ENCODE measurements around the gene PPP2R1A. TPM values are rescaled to one million over a fixed set of nuclear protein-coding genes. Genes with fewer than 3 reads are reported as not detected.

PPP2R1A gene
- total and polyA plus RNA-seq, 4 donors = 217 to 752 (median 479) TPM

- Histone ChIP-seq H3K9me3 (ENCODE audit: control insufficient read depth, insufficient read depth, low read length) (no peaks in the 10 kb centered on the region), H3K4me3 (ENCODE audit: low read depth, low read length) (no peak overlapping the region), H3K36me3 (ENCODE audit: control insufficient read depth, insufficient read depth, low read length) (peaks cover 83% of the 10 kb centered on the region), H3K27ac (ENCODE audit: low read depth, low read length) (no peak overlapping the region), H3K27me3 (ENCODE audit: control insufficient read depth, insufficient read depth, low read length) (no peaks in the 10 kb centered on the region), H3K4me1 (ENCODE audit: control insufficient read depth, insufficient read depth, low read length) (no peaks in the 10 kb centered on the region)
- 82% methylated on average over 8 of the region's 8 CpGs for WGBS (ENCODE audit: insufficient coverage)
- DNase-seq (ENCODE audit: low read depth in 4 of 6, low spot score in 6 of 6) = no peak
Measured at GRCh38 chr19:52219611-52220010, 29.8 kb downstream of the PPP2R1A start.

GRCh38 chr19:52221031-52221430 is 31.2 kb downstream of the PPP2R1A start:
- Histone ChIP-seq H3K27me3 (ENCODE audit: control insufficient read depth, insufficient read depth, low read length) (no peaks in the 10 kb centered on the region), H3K4me1 (ENCODE audit: control insufficient read depth, insufficient read depth, low read length) (no peaks in the 10 kb centered on the region), H3K9me3 (ENCODE audit: control insufficient read depth, insufficient read depth, low read length) (no peaks in the 10 kb centered on the region), H3K4me3 (ENCODE audit: low read depth, low read length) (no peak overlapping the region), H3K36me3 (ENCODE audit: control insufficient read depth, insufficient read depth, low read length) (peaks cover 78% of the 10 kb centered on the region), H3K27ac (ENCODE audit: low read depth, low read length) (no peak overlapping the region)
- DNase-seq (ENCODE audit: low read depth in 4 of 6, low spot score in 6 of 6) = no peak
- WGBS (ENCODE audit: insufficient coverage) = 97% methylated on average over 5 of the region's 6 CpGs

DNA sequence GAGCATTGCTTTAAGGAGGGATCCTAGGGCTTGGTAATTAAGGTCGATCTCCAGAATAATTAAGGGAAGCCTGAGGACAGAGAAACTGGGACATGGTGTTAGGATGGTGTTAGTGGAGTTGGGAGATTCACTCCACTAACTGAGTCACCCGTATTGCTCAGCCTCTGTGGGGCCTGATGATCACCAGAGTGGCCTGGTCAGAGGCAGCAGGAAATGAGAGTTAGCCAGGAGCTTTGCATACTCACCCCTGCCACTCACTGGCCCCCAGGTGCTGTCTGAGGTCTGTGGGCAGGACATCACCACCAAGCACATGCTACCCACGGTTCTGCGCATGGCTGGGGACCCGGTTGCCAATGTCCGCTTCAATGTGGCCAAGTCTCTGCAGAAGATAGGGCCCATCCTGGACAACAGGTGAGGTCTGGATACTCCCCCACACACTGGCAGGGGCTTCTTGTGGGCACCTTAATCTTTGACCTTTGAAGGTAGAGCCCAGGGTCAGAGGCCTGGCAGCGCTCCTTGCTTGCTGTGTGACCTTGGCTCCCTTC is 32.1 kb downstream of the PPP2R1A start:
- Histone ChIP-seq H3K4me1 (ENCODE audit: control insufficient read depth, insufficient read depth, low read length) (no peaks in the 10 kb centered on the region), H3K4me3 (ENCODE audit: low read depth, low read length) (no peak overlapping the region), H3K9me3 (ENCODE audit: control insufficient read depth, insufficient read depth, low read length) (no peaks in the 10 kb centered on the region), H3K36me3 (ENCODE audit: control insufficient read depth, insufficient read depth, low read length) (peaks cover 78% of the 10 kb centered on the region), H3K27me3 (ENCODE audit: control insufficient read depth, insufficient read depth, low read length) (no peaks in the 10 kb centered on the region), H3K27ac (ENCODE audit: low read depth, low read length) (no peak overlapping the region)
- 100% methylated on average over 5 of the region's 7 CpGs for WGBS (ENCODE audit: insufficient coverage)
- no peak for DNase-seq (ENCODE audit: low read depth in 4 of 6, low spot score in 6 of 6)

GRCh38 chr19:52224211-52224610 is 34.4 kb downstream of the PPP2R1A start:
- no peak overlapping the region for H3K4me3 ChIP-seq (ENCODE audit: low read depth, low read length)
- no peak overlapping the region for H3K27ac ChIP-seq (ENCODE audit: low read depth, low read length)
- 94% methylated on average over 3 of the region's 5 CpGs for WGBS (ENCODE audit: insufficient coverage)
- H3K27me3 ChIP-seq (ENCODE audit: control insufficient read depth, insufficient read depth, low read length) = no peaks in the 10 kb centered on the region
- no peaks in the 10 kb centered on the region for H3K4me1 ChIP-seq (ENCODE audit: control insufficient read depth, insufficient read depth, low read length)
- H3K9me3 ChIP-seq (ENCODE audit: control insufficient read depth, insufficient read depth, low read length) = no peaks in the 10 kb centered on the region
- peaks cover 70% of the 10 kb centered on the region for H3K36me3 ChIP-seq (ENCODE audit: control insufficient read depth, insufficient read depth, low read length)
- DNase-seq (ENCODE audit: low read depth in 4 of 6, low spot score in 6 of 6) = no peak

GRCh38 chr19:52226652-52227051 is 36.8 kb downstream of the PPP2R1A start:
- no peaks in the 10 kb centered on the region for H3K4me1 ChIP-seq (ENCODE audit: control insufficient read depth, insufficient read depth, low read length)
- H3K27ac ChIP-seq (ENCODE audit: low read depth, low read length) = no peak overlapping the region
- H3K36me3 ChIP-seq (ENCODE audit: control insufficient read depth, insufficient read depth, low read length) = peaks cover 50% of the 10 kb centered on the region
- 96% methylated on average over 2 of the region's 4 CpGs for WGBS (ENCODE audit: insufficient coverage)
- H3K4me3 ChIP-seq (ENCODE audit: low read depth, low read length) = no peak overlapping the region
- no peaks in the 10 kb centered on the region for H3K27me3 ChIP-seq (ENCODE audit: control insufficient read depth, insufficient read depth, low read length)
- no peaks in the 10 kb centered on the region for H3K9me3 ChIP-seq (ENCODE audit: control insufficient read depth, insufficient read depth, low read length)
- DNase-seq (ENCODE audit: low read depth in 4 of 6, low spot score in 6 of 6) = no peak

- Histone ChIP-seq H3K9me3 (ENCODE audit: control insufficient read depth, insufficient read depth, low read length) (no peaks in the 10 kb centered on the region), H3K4me3 (ENCODE audit: low read depth, low read length) (no peak overlapping the region), H3K27me3 (ENCODE audit: control insufficient read depth, insufficient read depth, low read length) (no peaks in the 10 kb centered on the region), H3K36me3 (ENCODE audit: control insufficient read depth, insufficient read depth, low read length) (peaks cover 45% of the 10 kb centered on the region), H3K4me1 (ENCODE audit: control insufficient read depth, insufficient read depth, low read length) (no peaks in the 10 kb centered on the region), H3K27ac (ENCODE audit: low read depth, low read length) (no peak overlapping the region)
- no peak for DNase-seq (ENCODE audit: low read depth in 4 of 6, low spot score in 6 of 6)
- 85% methylated on average over 9 of the region's 10 CpGs for WGBS (ENCODE audit: insufficient coverage)
Measured at GRCh38 chr19:52227196-52227940, 37.5 kb downstream of the PPP2R1A start.

GRCh38 chr19:52227980-52228379 is 38.1 kb downstream of the PPP2R1A start:
- H3K4me3 ChIP-seq (ENCODE audit: low read depth, low read length) = no peak overlapping the region
- no peak for DNase-seq (ENCODE audit: low read depth in 4 of 6, low spot score in 6 of 6)
- no peaks in the 10 kb centered on the region for H3K4me1 ChIP-seq (ENCODE audit: control insufficient read depth, insufficient read depth, low read length)
- no peak overlapping the region for H3K27ac ChIP-seq (ENCODE audit: low read depth, low read length)
- H3K9me3 ChIP-seq (ENCODE audit: control insufficient read depth, insufficient read depth, low read length) = no peaks in the 10 kb centered on the region
- H3K36me3 ChIP-seq (ENCODE audit: control insufficient read depth, insufficient read depth, low read length) = peaks cover 42% of the 10 kb centered on the region
- WGBS (ENCODE audit: insufficient coverage) = 91% methylated on average over 5 of the region's 5 CpGs
- H3K27me3 ChIP-seq (ENCODE audit: control insufficient read depth, insufficient read depth, low read length) = no peaks in the 10 kb centered on the region

DNA sequence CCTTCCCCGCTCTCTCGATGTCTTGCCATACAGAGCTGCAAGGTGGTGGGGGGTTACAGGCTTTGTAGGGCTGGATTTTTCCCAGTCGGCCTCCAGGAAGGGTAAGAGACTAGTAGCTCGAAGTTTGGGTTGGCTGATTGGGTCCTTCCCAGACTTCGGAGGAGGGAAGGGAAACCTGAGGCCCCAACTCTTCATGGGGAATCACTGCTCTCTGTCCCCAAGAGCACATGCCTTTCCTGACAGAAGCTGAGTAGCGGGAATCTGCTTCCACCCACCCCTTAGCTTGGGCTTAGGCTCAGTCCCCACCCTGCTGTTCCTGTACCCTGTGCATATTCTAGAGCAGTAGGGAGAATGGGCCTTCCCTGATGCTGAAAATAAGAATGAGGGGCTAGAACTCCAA is 39.7 kb downstream of the PPP2R1A start:
- no peaks in the 10 kb centered on the region for H3K4me1 ChIP-seq (ENCODE audit: control insufficient read depth, insufficient read depth, low read length)
- WGBS (ENCODE audit: insufficient coverage) = 94% methylated on average over 5 of the region's 6 CpGs
- H3K9me3 ChIP-seq (ENCODE audit: control insufficient read depth, insufficient read depth, low read length) = no peaks in the 10 kb centered on the region
- no peaks in the 10 kb centered on the region for H3K27me3 ChIP-seq (ENCODE audit: control insufficient read depth, insufficient read depth, low read length)
- no peak for DNase-seq (ENCODE audit: low read depth in 4 of 6, low spot score in 6 of 6)
- peaks cover 32% of the 10 kb centered on the region for H3K36me3 ChIP-seq (ENCODE audit: control insufficient read depth, insufficient read depth, low read length)
- H3K27ac ChIP-seq (ENCODE audit: low read depth, low read length) = no peak overlapping the region
- no peak overlapping the region for H3K4me3 ChIP-seq (ENCODE audit: low read depth, low read length)

- no CpG with 5 or more reads among the region's 1 CpG for WGBS (ENCODE audit: insufficient coverage)
- H3K4me1 ChIP-seq (ENCODE audit: control insufficient read depth, insufficient read depth, low read length) = no peaks in the 10 kb centered on the region
- H3K9me3 ChIP-seq (ENCODE audit: control insufficient read depth, insufficient read depth, low read length) = no peaks in the 10 kb centered on the region
- H3K27me3 ChIP-seq (ENCODE audit: control insufficient read depth, insufficient read depth, low read length) = no peaks in the 10 kb centered on the region
- no peak for DNase-seq (ENCODE audit: low read depth in 4 of 6, low spot score in 6 of 6)
- peaks cover 25% of the 10 kb centered on the region for H3K36me3 ChIP-seq (ENCODE audit: control insufficient read depth, insufficient read depth, low read length)
- H3K4me3 ChIP-seq (ENCODE audit: low read depth, low read length) = no peak overlapping the region
- no peak overlapping the region for H3K27ac ChIP-seq (ENCODE audit: low read depth, low read length)
Measured at GRCh38 chr19:52230685-52231084, 40.8 kb downstream of the PPP2R1A start.
